HepG2 (cell line): ENCODE data around the gene FUT1. TPM values are rescaled to one million over a fixed set of nuclear protein-coding genes. Genes with fewer than 3 reads are reported as not detected.

Experiments
- ATAC-seq: fragments of 200-7000 bp; cut with Tn5 transposase; 3 replicates; pipeline ENCODE4 v1.9.1; 2020; ENCODE audit warnings: mild to moderate bottlenecking, moderate library complexity
- BruUV-seq: library from RNA; stranded (reverse); fragments of 400-500 nt; replicated peaks from 2 replicates; lab custom pipeline; 2021; lab: Mats Ljungman, UMichigan
- CTCF ChIA-PET: fragments of 300-600 bp; formaldehyde crosslinking; extraction: SDS; loops from one replicate; lab custom pipeline; 2021; ENCODE audit warnings: low total read pairs, inconsistent platforms, low intra/inter-chr PET ratio; lab: Yijun Ruan, JAX
- POLR2A ChIA-PET: fragments of 350-600 bp; sonication (Branson Sonifier 250); formaldehyde crosslinking; loops from one replicate; lab custom pipeline; 2020; ENCODE audit warnings: antibody characterized with exemption, inconsistent platforms; lab: Yijun Ruan, JAX
- DNase-seq: peaks from one replicate; pipeline ENCODE4 v3.0.0-alpha.2; 2015; ENCODE audit warnings: low spot score
- FAIRE-seq: peaks from 3 replicates; lab custom pipeline; 2011; peaks lifted over from hg19 to GRCh38; lab: Jason Lieb, UNC
- H2AFZ ChIP-seq: one replicate; pipeline ENCODE4 v1.6.1; 2011; ENCODE audit warnings: low read length, inconsistent platforms
- H3K27ac ChIP-seq: fragments of 300-600 bp; 3 replicates; pipeline ENCODE4 v1.8.0; 2011; ENCODE audit warnings: mixed run types, mild to moderate bottlenecking, mixed read lengths, low read length, inconsistent platforms; ENCODE audit not compliant: insufficient read depth; ENCODE audit errors: extremely low read length
- H3K27me3 ChIP-seq, 2 experiments: fragments of 200-600 bp in 1 of 2; 2 replicates in 1 of 2; 3 replicates in 1 of 2; pipeline versions ENCODE4 v1.6.0 to v1.8.0; 2011; ENCODE audit warnings: low read length in 2 of 2, mild to moderate bottlenecking in 2 of 2, moderate library complexity in 2 of 2, inconsistent platforms in 1 of 2; ENCODE audit not compliant: insufficient read depth in 2 of 2, control insufficient read depth in 1 of 2
- H3K36me3 ChIP-seq, 2 experiments: fragments of 200-600 bp in 1 of 2; replicated peaks in 1 of 2; 2 replicates in 1 of 2; 3 replicates in 1 of 2; pipeline versions ENCODE4 v1.5.1 to v1.8.0; 2011; ENCODE audit warnings: low read length in 2 of 2, inconsistent platforms in 1 of 2; ENCODE audit not compliant: insufficient read depth in 2 of 2, control insufficient read depth in 1 of 2
- H3K4me1 ChIP-seq: 2 replicates; pipeline ENCODE4 v1.5.1; 2012; ENCODE audit warnings: low read length, inconsistent platforms; ENCODE audit not compliant: insufficient read depth
- H3K4me2 ChIP-seq: 2 replicates; pipeline ENCODE4 v1.6.0; 2011; ENCODE audit warnings: low read depth, low read length, inconsistent platforms
- H3K4me3 ChIP-seq, 3 experiments: fragments of 200-600 bp in 1 of 3; sonication (generic), shearing (Covaris generic) in 1 of 3; replicated peaks in 1 of 3; 2 replicates each; pipeline ENCODE4 v1.5.1; 2011 to 2016; ENCODE audit warnings: low read length in 3 of 3, inconsistent platforms in 2 of 3, low read depth in 2 of 3, mild to moderate bottlenecking in 2 of 3, control low read depth in 1 of 3, mixed read lengths in 1 of 3; ENCODE audit not compliant: insufficient read depth in 1 of 3
- H3K79me2 ChIP-seq: one replicate; pipeline ENCODE4 v1.6.1; 2011; ENCODE audit warnings: low read length, inconsistent platforms; ENCODE audit not compliant: insufficient read depth
- H3K9ac ChIP-seq: 2 replicates; pipeline ENCODE4 v1.6.0; 2011; ENCODE audit warnings: mild to moderate bottlenecking, low read depth, low read length, inconsistent platforms; ENCODE audit not compliant: insufficient read depth
- H3K9me3 ChIP-seq: 2 replicates; pipeline ENCODE4 v1.5.1; 2012; ENCODE audit warnings: mild to moderate bottlenecking, low read length
- H4K20me1 ChIP-seq: 2 replicates; pipeline ENCODE4 v1.6.0; 2011; ENCODE audit warnings: inconsistent platforms, mild to moderate bottlenecking, low read length, moderate library complexity; ENCODE audit not compliant: insufficient read depth
- ARID2 ChIP-seq: sonication (generic); formaldehyde crosslinking; IDR thresholded peaks from 2 replicates; pipeline ENCODE4 v1.8.1; 2022; ENCODE audit warnings: mild to moderate bottlenecking, missing genetic modification reagents, borderline replicate concordance
- ELF4 ChIP-seq: sonication (generic); formaldehyde crosslinking; IDR thresholded peaks from 2 replicates; pipeline ENCODE4 v1.5.0; 2020; ENCODE audit warnings: missing genetic modification reagents, mild to moderate bottlenecking, moderate library complexity, borderline replicate concordance
- HNF1A ChIP-seq, 2 experiments: sonication (generic) in 1 of 2; formaldehyde crosslinking in 1 of 2; IDR thresholded peaks; 2 replicates each; pipeline versions ENCODE4 v1.4.0 to v1.6.1; 2016 to 2020; ENCODE audit warnings: borderline replicate concordance in 1 of 2, low read depth in 1 of 2, mild to moderate bottlenecking in 1 of 2, missing genetic modification reagents in 1 of 2
- MEIS2 ChIP-seq: sonication (generic); formaldehyde crosslinking; IDR thresholded peaks from 2 replicates; pipeline ENCODE4 v1.9.0; 2021; ENCODE audit warnings: mild to moderate bottlenecking, missing genetic modification reagents
- NFE2L1 ChIP-seq: sonication (generic); formaldehyde crosslinking; IDR thresholded peaks from 2 replicates; pipeline ENCODE4 v1.4.0; 2020; ENCODE audit warnings: missing genetic modification reagents, mild to moderate bottlenecking, borderline replicate concordance
- SKIL ChIP-seq: sonication (generic); formaldehyde crosslinking; IDR thresholded peaks from 2 replicates; pipeline ENCODE4 v1.8.0; 2022; ENCODE audit warnings: missing genetic modification reagents, mild to moderate bottlenecking, moderate library complexity, borderline replicate concordance
- SRY ChIP-seq: sonication (generic); formaldehyde crosslinking; IDR thresholded peaks from 2 replicates; pipeline ENCODE4 v1.8.0; 2022; ENCODE audit warnings: mild to moderate bottlenecking, missing genetic modification reagents
- ZBTB3 ChIP-seq: sonication (generic); formaldehyde crosslinking; IDR thresholded peaks from 2 replicates; pipeline ENCODE4 v1.4.0; 2020; ENCODE audit warnings: low read depth, mild to moderate bottlenecking, moderate library complexity, missing genetic modification reagents, borderline replicate concordance
- ZFP36L2 ChIP-seq: sonication (generic); formaldehyde crosslinking; IDR thresholded peaks from 2 replicates; pipeline ENCODE4 v1.4.0; 2020; ENCODE audit warnings: missing genetic modification reagents
- ZKSCAN5 ChIP-seq: sonication (generic); formaldehyde crosslinking; IDR thresholded peaks from 2 replicates; pipeline ENCODE4 v1.5.1; 2020; ENCODE audit warnings: mild to moderate bottlenecking, missing genetic modification reagents
- ZNF207 ChIP-seq: fragments of 450-650 bp; IDR thresholded peaks from 2 replicates; pipeline ENCODE4 v1.6.1; 2016; ENCODE audit warnings: antibody characterized with exemption, borderline replicate concordance
- ZNF354B ChIP-seq: sonication (generic); formaldehyde crosslinking; IDR thresholded peaks from 2 replicates; pipeline ENCODE4 v1.8.0; 2022; ENCODE audit warnings: mild to moderate bottlenecking, missing genetic modification reagents
- ZNF75D ChIP-seq: sonication (generic); formaldehyde crosslinking; IDR thresholded peaks from 2 replicates; pipeline ENCODE4 v1.8.1; 2023; ENCODE audit warnings: missing genetic modification reagents, mild to moderate bottlenecking, borderline replicate concordance
- WGBS: methylation state at CpG from one replicate; pipeline ENCODE4 v1.1.6; 2017; ENCODE audit warnings: low lambda C conversion rate; 5-methylcytosine and 5-hydroxymethylcytosine counted together
- in situ Hi-C: cut with HindIII; loops from 2 replicates; pipeline ENCODE4 v1.10.0; 2017; ENCODE audit warnings: low pct_unique_long_range_greater_than_20kb; ENCODE audit not compliant: extremely low pct_ligation_motif_present
- intact Hi-C: fragments of 100-400 bp; cut with micrococcal nuclease; formaldehyde crosslinking; loops from one replicate; pipeline ENCODE4 v1.10.0; 2022; ENCODE audit not compliant: unreplicated experiment
- polyA plus RNA-seq, 8 experiments: library from polyadenylated mRNA; depleted of rRNA in 3 of 8; stranded (reverse) in 7 of 8; unstranded in 1 of 8; fragments of >200 nt; fragmentation: Illumina TruSeq in 4 of 8; extraction: Trizol in 4 of 8; gene quantifications; 2 replicates each; pipeline versions ENCODE4 v1.2.1 to v1.2.3, GENCODE V29; 2011 to 2016; ENCODE audit warnings: low read depth in 4 of 8, missing spikeins in 1 of 8, mixed read lengths in 1 of 8; ENCODE audit not compliant: insufficient read depth in 1 of 8
- total RNA-seq, 5 experiments: library from RNA; depleted of rRNA; stranded (reverse); fragments of >200 nt; fragmentation: Illumina TruSeq; extraction: Trizol; gene quantifications; 2 replicates each; pipeline ENCODE4 v1.2.3, GENCODE V29; 2016; ENCODE audit warnings: low read depth in 1 of 5

The FUT1 gene
- total and polyA plus RNA-seq, 2 of the 13 experiments (the other 11 are each of a cell fraction or from before 2014, with no cell fraction given) = 0.07 to 1.1 TPM

GRCh38 chr19:48703316-48703715 is 49.1 kb downstream of the FUT1 start:
- no peaks in the 10 kb centered on the region for H4K20me1 ChIP-seq
- no peak overlapping the region for H3K4me2 ChIP-seq
- TF ChIP-seq ZNF75D (CRISPR knock-in tag) (no peak), SRY (CRISPR knock-in tag) (no peak), ZFP36L2 (CRISPR knock-in tag) (no peak), NFE2L1 (no peak)
- FAIRE-seq (no peak), ATAC-seq (no peak), DNase-seq (no peak)
- no peaks in the 10 kb centered on the region for H3K27me3 ChIP-seq
- in situ Hi-C loops = no loop called here
- no peak overlapping the region for H3K9ac ChIP-seq
- no peaks in the 10 kb centered on the region for H3K79me2 ChIP-seq
- no TSS peak for BruUV-seq
- no peak overlapping the region for H3K27ac ChIP-seq
- intact Hi-C loops = no loop called here
- ChIA-PET POLR2A (no interaction called here), CTCF (no interaction called here)
- no peaks in the 10 kb centered on the region for H3K36me3 ChIP-seq
- H3K4me1 ChIP-seq = 0 out of 2 replicates have a peak, but pooled peaks cover 6% of the 10 kb centered on the region
- no peak overlapping the region for H3K4me3 ChIP-seq
- H2AFZ ChIP-seq = no peak overlapping the region
- H3K9me3 ChIP-seq = no peaks in the 10 kb centered on the region
- WGBS = 88% methylated on average over 16 of the region's 23 CpGs

- no peaks in the 10 kb centered on the region for H3K79me2 ChIP-seq
- TF ChIP-seq ZNF354B (CRISPR knock-in tag) (no peak), ELF4 (CRISPR knock-in tag) (no peak), MEIS2 (no peak), HNF1A (IDR thresholded peaks at IDR 0.05; ENCODE audit: low read depth) (no peak), HNF1A (CRISPR knock-in tag; IDR thresholded peaks at IDR 0.05; ENCODE audit: borderline replicate concordance) (no peak), SKIL (no peak), ZNF207 (no peak), ARID2 (CRISPR knock-in tag) (no peak), ZKSCAN5 (CRISPR knock-in tag) (no peak), ZBTB3 (CRISPR knock-in tag) (no peak)
Measured at GRCh38 chr19:48702701-48703100, 49.7 kb downstream of the FUT1 start.

More at GRCh38 chr19:48702701-48703100, 49.7 kb downstream of the FUT1 start:
- ChIA-PET CTCF (no interaction called here), POLR2A (no interaction called here)
- Histone ChIP-seq H2AFZ (no peak overlapping the region), H3K27me3 (no peaks in the 10 kb centered on the region), H3K4me1 (0 out of 2 replicates have a peak, but pooled peaks cover 6% of the 10 kb centered on the region), H3K27ac (no peak overlapping the region), H3K9me3 (no peaks in the 10 kb centered on the region), H3K36me3 (no peaks in the 10 kb centered on the region), H4K20me1 (no peaks in the 10 kb centered on the region), H3K4me3 (no peak overlapping the region), H3K9ac (no peak overlapping the region), H3K4me2 (no peak overlapping the region)
- no TSS peak for BruUV-seq
- in situ Hi-C loops (no loop called here), intact Hi-C loops (no loop called here)
- 83% methylated on average over 13 of the region's 13 CpGs for WGBS
- ATAC-seq (no peak), FAIRE-seq (no peak), DNase-seq (no peak)
